NT2/D1 (cell line): ENCODE measurements around the gene FBXO5.

Experiments
- YY1 ChIP-seq: IDR thresholded peaks from 2 replicates; pipeline ENCODE4 v1.6.1; 2011; ENCODE audit not compliant: insufficient read length, insufficient read depth
- ZNF274 ChIP-seq: IDR thresholded peaks from 2 replicates; pipeline ENCODE4 v1.6.1; 2011; ENCODE audit warnings: mild to moderate bottlenecking, low read depth, low read length

GRCh38 chr6:153032255-153032882 lies 49.5 kb upstream of the FBXO5 start:
- TF ChIP-seq YY1: no peak
- no peak for TF ChIP-seq ZNF274
